Skin of body (tissue), 2 donors: ENCODE data around the gene RHOXF1. TPM values are rescaled to one million over a fixed set of nuclear protein-coding genes. Genes with fewer than 3 reads are reported as not detected.
"Not testable (repeated sequence)": the region's sequence is repeated elsewhere in the genome, so short reads cannot be mapped to it uniquely, and the experiment has no call there.

Experiments
- DNase-seq: peaks from one replicate; lab custom pipeline; 2025; lab: John Stamatoyannopoulos, UW
- total RNA-seq: library from RNA; depleted of rRNA; stranded (reverse); fragments of >200 nt; gene quantifications from one replicate; pipeline ENCODE4 v1.2.3, GENCODE V29; 2014

Gene RHOXF1
- not detected for total RNA-seq

- no peak for DNase-seq
Observed at GRCh38 chrX:120115438-120115963, at the start of gene RHOXF1. RHOXF1 (minus strand) TSS chrX:120115913; CDS start chrX:120115862, 51 bp downstream.

GRCh38 chrX:120159086-120159485, 43.4 kb upstream of the RHOXF1 start:
- not testable (repeated sequence) for DNase-seq

DNA sequence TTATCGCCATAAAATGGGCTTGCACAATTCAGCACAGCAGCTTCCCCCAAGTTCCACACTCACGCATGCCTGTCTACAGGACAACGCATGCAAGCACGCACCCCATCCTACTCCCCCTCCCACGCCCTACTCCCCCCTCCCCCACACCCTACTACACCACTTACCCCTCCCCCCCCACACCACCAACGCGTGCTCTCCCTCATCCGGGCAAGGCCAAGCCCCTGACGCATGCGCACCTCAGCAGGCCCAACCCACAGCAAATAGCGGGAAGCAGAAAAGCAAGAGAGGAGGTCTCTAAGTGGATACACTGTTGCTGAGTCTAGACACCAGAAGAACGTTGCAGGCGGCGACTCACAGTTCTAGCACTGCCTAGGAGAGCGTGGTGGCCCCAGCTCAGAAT, 42.6 kb upstream of the RHOXF1 start, which contains the start of gene RHOXF2:
RHOXF2 (plus strand) TSS at position 301 of the 400 bp plus-strand sequence. CDS start 138 bp downstream, outside the sequence.
- not testable (repeated sequence) for DNase-seq

DNA sequence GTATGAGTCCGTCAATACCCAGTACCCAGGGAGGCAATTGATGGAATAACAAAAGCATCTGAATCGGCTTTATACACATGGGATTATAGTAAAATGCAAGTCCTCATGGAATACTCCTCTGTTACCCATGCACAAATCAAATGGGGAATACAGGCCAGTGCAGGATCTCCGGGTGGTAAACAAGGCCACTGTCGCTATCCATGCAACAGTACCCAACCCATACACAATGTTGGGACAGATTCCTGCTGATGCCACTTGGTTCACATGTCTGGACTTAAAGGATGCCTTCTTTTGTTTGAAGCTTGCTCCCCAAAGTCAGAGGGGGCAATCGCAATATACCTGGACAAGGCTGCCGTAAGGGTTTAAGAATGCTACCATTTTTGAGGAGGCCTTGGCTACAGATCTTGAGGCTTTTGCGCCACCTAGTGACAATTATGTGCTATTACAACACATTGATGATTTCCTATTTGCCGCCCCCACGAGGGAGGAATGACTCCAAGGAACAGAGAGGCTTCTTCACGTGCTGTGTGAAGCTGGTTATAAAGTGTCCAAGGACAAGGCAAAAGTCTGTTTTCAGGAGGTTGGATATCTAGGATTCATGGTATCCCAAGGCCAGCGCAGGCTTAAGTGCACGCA, 34.5 kb upstream of the RHOXF1 start:
- DNase-seq, result not testable (repeated sequence)

- no peak for DNase-seq
Observed at GRCh38 chrX:120147537-120147936, 31.8 kb upstream of the RHOXF1 start.

- DNase-seq, result not testable (repeated sequence)
Observed at GRCh38 chrX:120146323-120146722, 30.6 kb upstream of the RHOXF1 start.

DNA sequence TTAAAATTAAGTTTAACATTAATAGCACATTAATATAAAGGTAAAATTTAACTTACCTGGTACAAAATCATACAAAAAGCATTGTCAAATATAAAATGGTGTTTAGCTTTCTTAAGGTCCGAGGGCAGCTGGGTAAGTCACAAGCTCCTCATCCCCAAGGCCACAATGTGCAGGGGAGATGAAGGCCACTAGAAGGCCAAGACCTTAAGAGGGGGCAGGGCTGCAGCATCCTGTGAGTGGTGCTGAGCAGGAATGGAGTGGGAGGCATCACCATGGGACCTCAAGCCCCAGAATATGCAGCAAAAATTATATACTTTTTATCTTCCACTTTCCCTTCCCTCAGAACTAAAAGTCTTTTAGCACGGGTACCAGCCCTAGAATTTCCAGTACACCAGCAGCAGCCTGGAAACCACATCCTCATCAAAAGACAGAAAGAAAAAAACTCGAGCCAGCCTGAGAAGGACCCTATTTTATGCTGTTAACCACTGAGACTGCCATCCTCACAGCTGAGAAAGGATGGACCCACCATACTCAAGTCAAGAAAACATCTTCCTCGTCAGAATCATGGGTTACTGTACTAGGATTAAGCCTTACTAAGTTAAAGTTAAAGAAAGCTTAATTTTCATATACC, 29.7 kb upstream of the RHOXF1 start:
- no peak for DNase-seq

DNA sequence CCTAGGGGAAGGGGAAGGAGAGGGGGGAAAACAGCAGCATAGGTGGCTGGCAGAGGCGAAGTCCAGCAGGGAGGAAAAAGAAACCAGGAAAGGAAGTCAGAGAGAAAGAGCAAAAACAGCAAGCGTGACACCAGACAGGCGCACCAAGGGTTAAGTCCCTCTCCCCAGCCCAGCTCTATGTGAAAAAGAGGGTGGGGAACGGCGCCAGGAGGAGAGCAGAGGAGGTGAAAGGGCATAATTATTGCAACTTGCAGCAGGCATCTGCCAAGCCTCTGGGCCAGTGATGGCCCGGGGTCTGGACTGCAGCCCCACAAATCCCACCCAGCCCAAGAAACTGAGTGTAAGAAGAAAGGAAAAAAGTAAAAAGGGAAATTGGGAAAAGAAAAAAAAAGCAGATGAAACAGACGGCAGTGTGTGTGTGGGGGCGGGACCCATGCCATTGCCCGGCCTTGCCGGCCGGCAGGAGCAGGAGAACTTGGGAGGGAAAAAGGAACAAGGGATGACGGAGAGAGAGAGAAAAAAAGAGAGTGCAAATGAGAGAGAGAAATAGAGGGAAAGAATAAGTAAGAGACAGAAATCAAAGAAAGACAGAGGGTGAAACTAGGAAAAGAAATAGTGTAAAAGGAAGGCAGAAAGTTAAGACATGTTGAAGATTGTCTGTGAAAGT, 28.6 kb upstream of the RHOXF1 start:
- DNase-seq, result no peak

DNA sequence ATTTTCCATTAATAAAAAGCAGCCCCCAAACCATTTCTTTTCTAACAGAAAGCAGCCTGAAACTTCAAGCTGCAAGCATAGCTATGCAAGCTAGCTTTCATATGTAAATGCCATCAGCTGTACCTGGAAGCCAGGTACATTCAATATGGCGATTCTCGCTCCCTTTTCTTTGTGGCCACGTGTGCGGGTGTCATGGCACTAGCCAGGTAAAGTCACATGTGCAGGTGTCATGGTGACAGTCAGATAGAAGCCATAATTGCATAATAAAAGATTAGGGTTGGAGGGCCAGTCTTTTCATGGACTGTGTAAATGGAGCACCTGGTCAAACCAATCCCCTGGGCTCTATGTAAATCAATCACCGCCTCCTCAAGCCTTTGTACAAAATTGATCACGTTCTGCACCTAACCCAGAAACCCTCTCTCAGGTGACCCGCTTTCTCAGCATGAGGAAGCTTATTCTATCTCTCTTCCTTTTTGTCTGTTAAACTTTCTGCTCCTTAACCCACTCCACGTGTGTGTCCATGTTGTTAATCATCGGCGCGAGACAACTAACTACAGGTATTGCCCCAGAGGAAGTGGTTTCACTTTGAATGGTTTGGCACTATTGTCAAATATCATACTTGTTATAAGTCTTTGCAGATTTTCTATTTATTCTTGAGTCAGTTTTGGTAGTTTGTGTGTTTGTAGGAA, 24.7 kb upstream of the RHOXF1 start:
- no peak for DNase-seq

- no peak for DNase-seq
Observed at GRCh38 chrX:120137439-120137838, 21.7 kb upstream of the RHOXF1 start.

DNA sequence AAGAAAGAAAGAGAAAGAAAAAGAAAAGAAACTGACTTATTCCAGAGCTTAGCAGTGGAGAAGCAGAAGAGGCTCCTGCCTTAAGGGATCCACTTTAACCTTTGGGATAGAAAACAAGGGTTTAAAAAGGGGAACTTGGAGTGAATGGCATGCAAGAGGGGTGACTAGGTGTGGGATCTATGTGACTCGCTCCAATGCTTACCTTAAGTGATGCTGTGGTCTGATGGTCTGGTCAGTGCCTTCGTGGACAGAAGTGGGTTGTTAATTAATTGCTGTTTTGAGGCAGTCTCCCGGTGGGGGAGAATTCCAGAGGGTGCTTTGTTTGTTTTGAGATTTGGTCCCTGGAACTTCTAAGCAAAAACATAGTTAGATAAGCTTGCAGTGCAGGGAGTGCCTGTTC, 21.1 kb upstream of the RHOXF1 start:
- no peak for DNase-seq

GRCh38 chrX:120136128-120136527, 20.4 kb upstream of the RHOXF1 start:
- no peak for DNase-seq

DNA sequence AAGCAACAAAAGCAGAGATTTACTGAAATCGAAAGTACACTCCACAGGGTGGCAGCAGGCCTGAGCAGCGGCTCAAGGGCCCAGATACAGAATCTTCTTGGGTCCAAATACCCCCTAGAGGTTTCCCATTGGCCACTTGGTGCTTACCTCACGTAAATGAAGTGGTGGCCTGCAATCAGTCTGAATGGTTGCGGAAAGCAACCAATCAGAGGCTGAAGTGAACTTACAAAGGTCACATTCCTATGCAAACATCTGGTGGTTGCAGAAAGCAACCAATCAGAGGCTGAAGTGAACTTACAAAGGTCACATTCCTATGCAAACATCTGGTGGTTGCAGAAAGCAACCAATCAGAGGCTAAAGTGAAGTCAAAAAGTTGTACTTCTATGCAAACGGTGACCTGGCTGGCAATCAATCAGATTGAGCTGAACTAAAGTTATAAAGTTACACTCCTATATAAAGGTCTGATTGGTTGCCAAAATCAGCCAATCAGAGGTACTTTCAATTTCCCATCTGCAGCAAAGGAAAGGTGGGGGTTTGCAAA, 12.7 kb upstream of the RHOXF1 start:
- DNase-seq, result not testable (repeated sequence)

DNA sequence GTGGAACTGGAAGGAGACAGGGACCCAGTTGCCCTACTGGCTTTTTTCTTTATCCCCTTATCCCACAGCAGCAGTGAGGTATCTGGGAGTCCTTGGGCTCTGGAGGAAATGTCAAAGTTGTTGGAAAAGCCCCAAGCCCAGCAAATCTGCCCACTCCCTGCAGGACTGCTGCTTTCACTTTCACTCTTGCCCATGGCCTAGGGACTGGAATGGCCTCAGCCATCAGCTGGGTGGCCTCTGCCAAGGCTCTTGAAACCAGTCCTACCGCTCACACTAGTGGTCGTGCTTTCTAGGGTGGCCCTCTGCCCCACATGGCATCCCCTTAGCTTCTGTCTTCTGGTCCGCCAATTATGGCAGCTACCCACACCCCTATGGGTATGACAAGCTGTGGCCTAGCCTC, 9.7 kb upstream of the RHOXF1 start:
- no peak for DNase-seq

DNA sequence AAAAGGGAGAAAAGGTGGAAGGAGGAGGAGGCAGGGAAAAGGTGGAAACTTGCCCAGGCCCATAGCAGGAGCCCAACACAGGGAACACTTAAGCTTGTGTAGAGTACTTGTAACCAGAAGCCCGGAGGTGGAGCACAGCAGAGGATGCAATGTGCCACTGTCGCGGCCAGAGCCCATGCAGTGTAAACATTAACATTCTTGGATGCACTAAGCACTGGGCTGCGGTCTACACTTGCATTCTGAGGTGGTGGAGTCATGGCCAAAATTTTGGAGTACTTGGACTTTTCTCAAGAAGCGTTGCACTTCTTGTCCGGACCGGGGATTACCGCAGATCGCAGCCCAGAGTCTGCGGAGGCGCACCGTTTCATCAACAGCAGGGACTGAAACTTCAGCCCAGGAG, 4.5 kb upstream of the RHOXF1 start:
- DNase-seq, result no peak

DNA sequence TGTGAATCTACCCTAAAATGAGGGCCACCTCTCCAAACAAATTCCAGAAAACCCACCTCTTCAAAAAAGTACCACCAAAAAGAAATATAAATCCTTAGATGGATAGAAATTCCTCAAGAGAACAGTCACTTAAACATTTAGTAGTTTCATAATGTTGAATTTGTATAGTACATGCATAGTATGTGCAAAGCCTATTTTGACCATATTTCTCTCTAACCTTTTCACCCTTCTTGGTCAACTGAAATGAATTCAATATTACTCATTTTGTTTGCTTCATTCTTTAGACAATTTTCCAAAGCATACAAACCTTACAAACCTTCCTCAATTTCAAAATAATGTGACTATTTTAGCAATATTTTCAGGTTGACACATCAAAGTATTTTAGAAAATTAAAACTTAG, 4.1 kb downstream of the RHOXF1 start:
- DNase-seq, result no peak

DNA sequence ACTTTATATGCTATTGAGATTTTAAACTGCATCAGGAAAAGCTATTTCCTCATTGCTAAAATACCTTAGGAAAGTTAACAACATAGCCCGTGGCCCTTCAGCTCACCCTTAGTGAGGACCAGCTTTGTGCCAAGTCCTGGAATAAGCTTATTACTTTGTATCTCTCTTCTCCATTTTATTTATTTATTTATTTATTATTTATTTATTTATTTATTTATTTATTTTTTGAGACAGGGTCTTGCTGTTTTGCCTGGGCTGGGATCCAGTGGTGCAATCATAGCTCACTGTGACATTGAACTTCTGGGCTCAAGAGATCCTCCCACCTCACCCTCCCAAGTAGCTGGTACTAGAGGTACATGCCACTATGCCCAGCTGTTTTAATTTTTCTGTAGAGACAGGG, 6.3 kb downstream of the RHOXF1 start:
- DNase-seq, result no peak

DNA sequence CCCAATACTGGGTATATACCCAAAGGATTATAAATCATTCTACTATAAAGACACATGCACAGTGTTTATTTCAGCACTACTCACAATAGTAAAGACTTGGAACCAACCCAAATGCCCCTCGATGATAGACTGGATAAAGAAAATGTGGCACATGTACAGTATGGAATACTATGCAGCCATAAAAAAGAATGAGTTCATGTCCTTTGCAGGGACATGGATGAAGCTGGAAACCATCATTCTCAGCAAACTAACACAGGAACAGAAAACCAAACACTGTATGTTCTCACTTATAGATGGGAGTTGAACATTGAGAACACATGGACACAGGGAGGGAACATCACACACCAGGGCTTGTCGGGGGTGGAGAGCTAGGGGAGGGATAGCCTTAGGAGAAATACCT, 11.0 kb downstream of the RHOXF1 start:
- DNase-seq, result not testable (repeated sequence)

DNA sequence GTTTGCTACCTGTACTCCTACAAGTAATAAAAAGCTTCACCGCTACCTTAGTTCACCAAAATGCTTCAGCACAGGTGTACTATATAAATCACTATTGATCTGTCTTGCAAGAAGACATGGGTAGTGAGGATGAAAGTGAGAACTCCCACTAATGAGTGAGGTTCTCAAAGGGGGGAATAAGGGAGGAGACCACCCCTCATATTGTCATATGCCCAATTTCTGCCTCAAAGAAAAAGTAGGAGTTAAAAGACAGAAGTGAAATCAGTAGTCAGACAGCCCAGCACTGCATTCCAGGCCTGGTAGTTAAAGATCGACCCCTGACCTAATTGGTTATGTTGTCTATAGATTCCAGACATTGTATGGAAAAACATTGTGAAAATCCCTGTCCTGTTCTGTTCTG, 14.7 kb downstream of the RHOXF1 start:
- DNase-seq, result not testable (repeated sequence)

DNA sequence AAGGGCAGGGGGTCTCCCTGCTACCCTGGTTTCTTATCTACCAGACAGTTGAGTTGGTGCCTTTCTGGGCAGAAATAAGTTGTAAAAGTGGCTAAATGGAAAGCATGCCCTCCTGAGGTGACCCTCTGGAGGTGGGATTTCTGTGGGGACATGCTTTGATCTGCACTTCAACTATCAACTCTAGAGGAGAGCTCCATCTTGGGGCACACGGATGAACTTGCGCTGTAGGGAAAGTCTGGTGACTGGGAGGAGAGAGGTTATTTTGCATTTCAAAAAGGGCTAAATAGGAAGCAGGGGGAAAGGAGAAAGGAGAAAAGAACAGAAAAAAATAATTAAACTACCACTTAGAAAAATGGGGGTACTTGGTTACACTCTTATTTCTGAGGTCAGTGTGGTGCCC, 25.5 kb downstream of the RHOXF1 start:
- DNase-seq, result no peak

GRCh38 chrX:120087289-120088017, 28.3 kb downstream of the RHOXF1 start:
- no peak for DNase-seq
